22Rv1 (cell line): ENCODE measurements around the gene HIVEP3.

ENCODE experiments used
- H3K27ac ChIP-seq: fragments of 450-650 bp; 2 replicates; pipeline ENCODE4 v1.5.1; 2017
- ZFX ChIP-seq: fragments of 450-650 bp; IDR thresholded peaks from 2 replicates; pipeline ENCODE4 v1.6.1; 2017; ENCODE audit warnings: antibody characterized with exemption, borderline replicate concordance
- TF ChIP-seq, protein P1 (sequence below): fragments of 450-650 bp; IDR thresholded peaks from 2 replicates; pipeline ENCODE4 v1.5.1; 2017; ENCODE audit warnings: mild to moderate bottlenecking

HIVEP3 gene

DNA sequence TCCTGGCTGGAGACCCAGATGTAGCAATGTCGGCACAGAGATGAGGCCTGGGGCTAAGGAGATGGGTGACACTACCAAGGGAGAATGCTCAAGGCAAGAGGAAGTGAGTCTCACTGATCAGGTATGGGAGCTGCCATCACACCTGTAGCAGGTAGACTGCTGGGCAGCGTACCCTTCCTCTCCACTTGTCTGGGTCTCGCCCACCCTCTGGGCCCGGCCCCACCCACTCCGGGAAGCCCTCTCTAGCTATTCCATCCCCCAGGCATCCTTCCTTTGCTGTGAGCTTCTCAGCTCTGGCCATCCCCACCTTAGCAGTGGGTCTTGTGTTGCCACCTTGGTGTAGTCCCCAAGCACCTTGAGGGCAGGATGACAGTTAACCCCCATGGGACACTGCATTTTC is 346.5 kb downstream of the HIVEP3 start:
- H3K27ac ChIP-seq: no peak overlapping the region
- TF ChIP-seq, protein P1, sequence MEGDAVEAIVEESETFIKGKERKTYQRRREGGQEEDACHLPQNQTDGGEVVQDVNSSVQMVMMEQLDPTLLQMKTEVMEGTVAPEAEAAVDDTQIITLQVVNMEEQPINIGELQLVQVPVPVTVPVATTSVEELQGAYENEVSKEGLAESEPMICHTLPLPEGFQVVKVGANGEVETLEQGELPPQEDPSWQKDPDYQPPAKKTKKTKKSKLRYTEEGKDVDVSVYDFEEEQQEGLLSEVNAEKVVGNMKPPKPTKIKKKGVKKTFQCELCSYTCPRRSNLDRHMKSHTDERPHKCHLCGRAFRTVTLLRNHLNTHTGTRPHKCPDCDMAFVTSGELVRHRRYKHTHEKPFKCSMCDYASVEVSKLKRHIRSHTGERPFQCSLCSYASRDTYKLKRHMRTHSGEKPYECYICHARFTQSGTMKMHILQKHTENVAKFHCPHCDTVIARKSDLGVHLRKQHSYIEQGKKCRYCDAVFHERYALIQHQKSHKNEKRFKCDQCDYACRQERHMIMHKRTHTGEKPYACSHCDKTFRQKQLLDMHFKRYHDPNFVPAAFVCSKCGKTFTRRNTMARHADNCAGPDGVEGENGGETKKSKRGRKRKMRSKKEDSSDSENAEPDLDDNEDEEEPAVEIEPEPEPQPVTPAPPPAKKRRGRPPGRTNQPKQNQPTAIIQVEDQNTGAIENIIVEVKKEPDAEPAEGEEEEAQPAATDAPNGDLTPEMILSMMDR: no peak
- TF ChIP-seq ZFX: no peak

DNA sequence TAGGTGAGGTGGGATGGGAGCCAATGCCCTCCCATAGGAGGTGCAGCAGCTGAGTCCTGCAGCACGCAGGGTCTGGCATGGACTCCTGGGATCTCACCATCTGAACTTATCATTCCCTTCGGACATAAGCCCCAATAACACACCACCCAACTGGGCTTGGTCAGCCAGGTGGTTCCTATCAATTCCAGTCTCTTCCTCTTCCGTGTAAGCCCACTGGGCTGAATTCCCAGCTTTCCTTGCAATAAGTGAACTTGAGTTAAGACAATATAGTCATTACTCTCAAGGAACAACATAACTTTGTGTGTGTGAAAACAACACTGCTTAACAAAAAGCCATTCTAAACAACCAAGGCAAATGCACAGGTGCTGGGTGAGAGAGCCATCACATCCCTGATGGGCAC is 347.7 kb downstream of the HIVEP3 start:
- H3K27ac ChIP-seq: no peak overlapping the region
- TF ChIP-seq ZFX: no peak
- TF ChIP-seq, protein P1: no peak

DNA sequence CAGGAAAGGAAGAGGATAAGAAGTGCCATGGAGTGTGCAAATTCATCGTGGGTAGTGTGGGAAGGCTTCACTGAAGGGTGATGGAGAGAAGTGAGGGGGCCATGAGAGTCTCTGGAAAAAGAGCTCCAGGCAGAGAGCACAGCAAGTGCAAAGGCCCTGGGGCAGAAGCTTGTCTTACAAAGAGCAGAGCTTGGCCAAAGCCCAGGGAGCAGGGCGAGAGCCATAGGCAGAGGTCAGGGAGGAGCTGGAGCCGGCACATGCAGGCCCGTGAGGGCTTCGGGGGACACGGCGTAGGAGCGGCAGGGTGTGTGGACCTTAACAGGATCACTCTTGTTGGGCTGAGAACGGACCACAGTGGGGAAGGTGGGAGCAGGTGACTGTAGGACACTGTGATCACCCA is 350.5 kb downstream of the HIVEP3 start:
- H3K27ac ChIP-seq: no peak overlapping the region
- TF ChIP-seq, protein P1: no peak
- TF ChIP-seq ZFX: no peak

DNA sequence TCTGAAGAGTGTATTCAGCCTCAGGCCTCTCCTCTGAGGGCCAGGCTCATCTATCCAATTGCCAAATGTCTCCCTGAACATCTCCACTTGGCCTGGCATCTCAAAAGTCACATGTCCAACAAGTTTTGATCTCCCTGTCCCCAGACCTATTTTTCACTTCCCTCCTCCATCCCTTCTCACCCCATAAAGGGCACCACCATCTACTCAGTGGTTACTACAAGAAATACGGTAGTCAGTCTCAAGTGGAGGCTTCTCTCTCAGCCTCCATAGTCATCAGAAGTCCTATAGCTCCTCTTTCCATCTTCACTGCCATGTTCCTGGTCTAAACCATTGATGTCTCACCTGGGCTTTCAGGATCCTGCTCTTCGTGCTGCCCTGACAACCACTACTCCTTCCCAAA is 351.8 kb downstream of the HIVEP3 start:
- TF ChIP-seq, protein P1: no peak
- TF ChIP-seq ZFX: no peak
- no peak overlapping the region for H3K27ac ChIP-seq

DNA sequence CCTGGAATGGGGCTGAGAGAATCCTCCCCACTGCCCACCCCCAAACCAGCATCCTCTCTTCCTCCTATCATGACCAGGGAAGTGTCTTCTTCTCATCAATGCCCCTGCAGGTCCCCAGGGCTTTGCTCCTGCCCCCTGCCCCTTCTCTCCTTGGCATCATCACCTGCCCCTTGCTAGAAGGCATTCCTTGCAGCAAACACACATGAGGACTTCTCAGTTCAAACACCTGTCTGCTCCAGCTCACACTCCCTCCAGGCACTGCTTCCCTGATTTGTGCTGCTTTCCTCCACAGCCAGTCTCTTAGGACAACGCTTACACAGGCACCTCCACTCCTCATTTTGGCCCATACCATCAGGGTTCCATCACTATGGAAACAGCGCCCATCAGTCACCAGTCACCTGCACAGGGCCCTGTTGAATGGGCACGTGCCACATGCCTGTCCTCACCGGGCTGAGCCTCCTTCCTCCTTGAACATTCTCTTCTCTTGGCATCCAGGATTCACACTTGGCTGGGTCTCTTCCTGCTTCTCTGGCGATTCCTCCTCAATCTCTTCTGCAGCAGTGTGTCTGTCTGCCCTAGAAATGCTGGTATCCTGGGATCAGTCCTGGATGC is 352.3 kb downstream of the HIVEP3 start:
- no peak for TF ChIP-seq ZFX
- TF ChIP-seq, protein P1: no peak
- H3K27ac ChIP-seq: no peak overlapping the region

DNA sequence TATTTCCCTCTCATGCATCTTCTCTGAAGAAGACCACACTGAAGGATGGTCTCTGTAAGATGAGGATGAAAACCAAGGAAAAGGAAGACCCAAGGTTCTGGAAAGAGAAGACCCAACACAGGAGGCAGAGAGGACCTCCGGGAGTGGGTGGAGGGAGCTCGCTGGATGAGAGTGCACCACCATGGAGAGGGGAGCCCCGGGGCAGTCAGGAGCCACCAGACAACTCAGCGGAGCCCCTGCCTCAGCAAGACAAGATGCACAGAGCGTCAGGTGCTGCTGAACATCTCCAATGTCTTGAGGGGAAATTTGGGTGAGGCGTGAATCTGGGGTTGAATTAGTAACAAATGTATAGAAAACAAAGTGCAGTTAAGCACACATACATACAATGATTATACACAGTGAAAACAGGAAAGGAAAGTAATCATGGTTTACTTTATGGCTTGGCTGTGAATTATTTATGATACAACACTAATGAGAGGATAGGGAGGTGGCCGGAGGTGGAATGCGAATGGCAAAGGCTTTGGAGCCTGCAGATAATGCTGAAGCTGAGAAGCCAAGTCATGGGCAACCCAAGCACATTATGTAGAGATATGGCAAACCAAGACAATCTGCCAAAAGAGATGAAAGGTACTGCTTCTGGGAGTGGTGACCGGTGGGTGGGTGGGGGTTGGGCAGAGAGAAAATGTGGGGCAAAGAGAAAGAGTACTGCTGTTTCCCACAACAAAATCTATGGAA is 353.8 kb downstream of the HIVEP3 start:
- H3K27ac ChIP-seq: no peak overlapping the region
- no peak for TF ChIP-seq ZFX
- TF ChIP-seq, protein P1: no peak

DNA sequence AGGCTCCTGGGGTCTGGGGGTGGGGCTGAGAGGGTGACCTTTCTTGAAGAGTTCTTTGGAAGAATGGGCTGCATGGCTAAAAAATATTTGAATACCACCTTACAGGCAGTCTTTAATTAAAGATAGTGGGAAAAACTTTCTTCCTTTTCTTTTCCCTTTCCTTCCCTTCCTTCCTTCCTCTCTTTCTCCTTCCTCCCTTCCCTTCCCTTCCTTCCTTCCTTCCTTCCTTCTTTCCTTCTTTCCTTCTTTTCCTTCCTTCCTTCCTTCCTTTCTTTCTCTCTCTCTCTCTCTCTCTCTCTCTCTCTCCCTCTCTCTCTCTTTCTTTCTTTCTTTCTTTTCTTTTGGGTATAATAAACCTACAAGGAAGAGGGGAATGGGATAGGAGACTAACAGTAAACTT is 356.4 kb downstream of the HIVEP3 start:
- H3K27ac ChIP-seq: no peak overlapping the region
- no peak for TF ChIP-seq ZFX
- TF ChIP-seq, protein P1: no peak
